NCI-H345 treated with DMSO at 0.1 percent for 48 hours (cell line): ENCODE measurements around the gene ATF7IP.

Source experiments
- DNase-seq: peaks from one replicate; lab custom pipeline; 2025; ENCODE audit not compliant: unreplicated experiment; lab: John Stamatoyannopoulos, UW

ATF7IP gene

DNA sequence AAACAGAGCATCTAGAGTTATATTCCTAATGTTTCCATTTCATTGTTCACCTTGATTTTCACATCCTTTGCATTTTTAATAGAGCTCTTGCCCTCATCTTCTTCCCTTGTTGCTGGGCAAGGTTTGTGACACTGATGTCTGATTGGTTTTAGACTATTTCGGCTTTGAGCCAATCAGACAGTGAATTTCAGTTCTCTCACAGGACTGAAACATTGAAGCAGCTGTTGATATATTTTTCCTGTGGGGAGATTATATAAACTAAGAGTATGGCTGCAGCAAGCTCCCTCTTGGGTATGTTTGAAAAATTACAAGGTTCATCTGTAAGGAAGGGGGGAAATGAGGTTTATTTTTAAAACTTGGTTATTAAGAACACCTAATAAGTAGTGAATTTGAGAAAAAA, 51.2 kb downstream of the ATF7IP start:
- no peak for DNase-seq

DNA sequence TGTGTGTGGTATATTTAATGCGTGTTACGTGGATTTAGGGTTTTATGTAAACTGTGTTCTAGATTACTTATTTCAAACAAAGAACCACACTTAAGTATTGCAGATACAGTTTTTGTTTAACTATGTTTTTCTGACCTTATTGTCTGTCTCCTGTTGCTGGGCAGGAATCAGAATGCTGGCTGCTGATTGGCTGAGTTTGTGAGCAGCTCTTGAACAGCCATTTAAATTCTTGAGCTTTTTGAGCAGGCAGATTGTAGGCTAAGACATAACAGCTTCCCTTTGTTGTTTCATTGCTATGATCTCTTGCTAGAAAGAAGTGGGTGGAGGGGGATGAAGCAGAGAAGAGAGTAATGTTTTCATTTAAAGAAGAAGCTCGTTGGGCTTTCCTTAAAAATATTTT, 52.2 kb downstream of the ATF7IP start:
- no peak for DNase-seq

DNA sequence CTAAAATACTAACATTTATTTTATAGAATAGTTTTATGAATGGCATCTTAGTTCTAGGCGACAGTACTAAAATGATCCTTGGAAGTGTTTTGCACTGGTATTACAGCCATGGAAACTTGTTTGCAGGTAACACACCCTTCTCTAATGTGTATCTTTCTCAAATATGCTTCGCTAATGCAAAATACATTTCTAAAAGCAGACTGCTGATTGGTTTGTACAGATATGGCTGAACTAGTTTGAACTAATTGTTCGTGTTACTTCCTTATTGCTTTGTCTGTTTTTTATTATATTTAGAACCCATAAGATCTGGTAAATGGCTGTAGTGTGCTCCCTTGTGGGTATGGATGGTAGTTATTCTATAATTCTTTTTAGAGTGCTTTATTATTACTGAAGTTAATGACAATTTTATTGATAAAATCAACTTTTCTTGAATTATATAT, 53.0 kb downstream of the ATF7IP start:
- no peak for DNase-seq

DNA sequence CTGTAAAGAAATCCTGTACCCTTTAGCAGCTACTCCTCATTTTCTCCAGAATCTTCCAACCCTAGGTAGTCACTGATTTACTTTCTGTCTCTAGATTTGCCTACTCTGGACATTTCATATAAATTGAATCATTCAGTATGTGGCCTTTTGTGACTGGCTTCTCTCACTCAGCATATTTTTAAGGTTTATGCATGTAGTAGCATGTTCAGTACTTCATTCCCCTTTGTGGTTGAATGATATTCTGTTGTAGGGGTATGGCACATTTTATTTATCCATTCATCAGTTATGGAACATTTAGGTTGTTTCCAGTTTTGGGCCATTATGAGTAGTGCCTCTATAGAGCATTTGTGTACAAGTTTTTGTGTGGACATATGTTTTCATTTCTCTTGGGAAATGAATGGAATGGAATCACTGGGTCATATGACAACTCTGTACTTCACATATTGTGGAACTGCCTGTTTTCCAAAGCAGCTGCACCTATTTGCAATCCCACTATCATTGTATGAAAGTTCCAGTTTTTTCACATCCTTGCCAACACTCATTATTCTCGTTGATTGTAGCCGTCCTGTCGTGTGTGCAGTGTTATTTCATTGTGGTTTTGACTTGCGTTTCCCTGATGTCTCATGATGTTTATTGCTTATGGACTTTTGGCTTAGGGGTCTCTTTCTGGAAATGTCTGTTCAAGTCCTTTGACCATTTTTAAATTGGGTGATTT, 57.2 kb downstream of the ATF7IP start:
- DNase-seq = no peak

DNA sequence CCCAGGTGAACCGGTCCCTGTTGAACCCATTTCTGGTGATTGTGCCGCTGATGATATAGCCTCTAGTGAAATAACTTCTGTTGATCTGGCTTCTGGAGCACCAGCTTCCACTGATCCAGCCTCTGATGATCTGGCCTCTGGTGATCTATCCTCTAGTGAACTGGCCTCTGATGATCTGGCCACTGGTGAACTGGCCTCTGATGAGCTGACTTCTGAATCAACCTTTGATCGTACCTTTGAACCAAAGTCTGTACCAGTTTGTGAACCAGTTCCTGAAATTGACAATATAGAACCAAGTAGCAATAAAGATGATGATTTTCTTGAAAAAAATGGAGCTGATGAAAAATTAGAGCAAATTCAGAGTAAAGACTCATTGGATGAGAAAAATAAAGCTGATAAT, 59.1 kb downstream of the ATF7IP start:
- DNase-seq = no peak

DNA sequence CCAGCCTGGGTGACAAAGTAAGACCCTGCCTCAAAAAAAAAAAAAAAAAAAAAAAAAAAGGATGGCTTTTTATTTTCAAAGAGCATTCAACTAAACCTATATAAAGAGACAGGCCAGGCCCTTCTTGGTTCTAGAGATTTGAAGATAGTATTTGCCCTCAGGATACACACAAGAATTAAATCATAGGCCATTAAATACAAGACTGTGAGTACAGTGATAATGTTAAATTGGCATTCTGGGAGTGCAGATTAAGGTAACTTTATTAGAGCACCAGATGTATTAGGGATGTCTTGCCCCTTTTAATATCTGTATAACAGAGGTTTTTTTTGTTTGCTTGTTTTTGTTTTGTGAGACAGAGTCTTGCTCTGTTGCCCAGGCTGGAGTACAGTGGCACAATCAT, 61.3 kb downstream of the ATF7IP start:
- DNase-seq = no peak

DNA sequence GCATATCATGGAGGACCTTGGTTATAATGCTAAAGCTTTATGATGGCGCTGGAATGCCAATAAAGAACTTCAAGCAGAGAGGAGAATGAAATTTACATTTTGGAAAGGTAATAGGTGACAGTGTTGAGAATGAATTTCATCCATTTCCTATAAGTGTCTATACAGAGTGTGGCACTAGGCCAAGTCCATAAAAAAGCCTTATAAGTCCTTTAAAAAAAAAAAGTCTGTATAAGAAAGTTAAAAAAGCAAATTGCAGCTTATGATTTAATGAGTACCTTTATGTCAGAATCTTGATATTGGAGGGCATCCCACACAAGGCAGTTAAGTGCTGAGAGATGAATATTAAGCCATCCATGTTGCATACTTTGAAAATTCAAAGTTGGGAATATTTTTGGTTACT, 62.4 kb downstream of the ATF7IP start:
- no peak for DNase-seq

DNA sequence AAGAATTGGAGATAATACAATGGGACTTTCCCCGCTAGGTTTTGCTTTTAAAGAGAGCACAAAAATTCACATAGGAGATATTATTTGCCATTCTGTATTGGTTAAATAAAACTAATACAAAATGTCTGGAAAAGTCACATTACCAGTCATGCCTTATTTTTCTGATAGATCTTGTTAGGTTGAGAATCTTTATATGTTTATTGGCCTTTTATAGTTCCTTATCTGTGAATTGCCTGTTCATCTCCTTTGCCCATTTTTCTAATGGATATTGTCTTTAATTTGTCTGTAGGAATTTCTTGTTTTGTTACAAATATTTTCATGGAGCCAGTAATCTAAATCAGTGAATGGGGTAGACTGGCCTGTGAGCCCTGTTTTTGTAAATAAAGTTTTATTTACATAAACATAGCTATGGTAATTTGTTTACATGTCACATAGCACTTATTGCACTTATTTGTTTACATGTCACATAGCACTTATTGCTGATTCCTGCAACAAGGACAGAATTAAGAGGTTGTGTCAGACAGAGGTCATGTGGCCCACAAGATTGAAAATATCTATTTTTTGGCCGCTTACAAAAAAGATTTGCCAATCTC, 65.0 kb downstream of the ATF7IP start:
- DNase-seq = no peak

DNA sequence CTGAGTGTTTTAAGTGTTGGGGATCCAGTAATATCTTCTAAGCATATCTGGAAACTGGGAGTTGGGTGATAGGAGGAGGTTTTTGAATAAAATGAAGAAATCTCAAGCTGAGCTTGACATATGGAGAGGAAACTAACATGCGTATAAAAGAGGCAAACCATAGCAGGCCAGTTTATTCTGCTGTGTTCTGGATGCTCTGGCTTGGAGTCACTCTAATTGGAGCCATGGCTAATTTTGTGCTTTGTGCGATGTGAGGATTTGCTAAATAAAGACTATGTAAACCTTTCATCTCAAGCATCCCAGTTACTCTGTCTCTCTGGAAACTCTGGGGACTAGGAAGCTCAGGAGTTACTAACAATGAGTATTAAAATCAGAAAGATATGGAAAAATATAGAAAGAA, 66.5 kb downstream of the ATF7IP start:
- no peak for DNase-seq

DNA sequence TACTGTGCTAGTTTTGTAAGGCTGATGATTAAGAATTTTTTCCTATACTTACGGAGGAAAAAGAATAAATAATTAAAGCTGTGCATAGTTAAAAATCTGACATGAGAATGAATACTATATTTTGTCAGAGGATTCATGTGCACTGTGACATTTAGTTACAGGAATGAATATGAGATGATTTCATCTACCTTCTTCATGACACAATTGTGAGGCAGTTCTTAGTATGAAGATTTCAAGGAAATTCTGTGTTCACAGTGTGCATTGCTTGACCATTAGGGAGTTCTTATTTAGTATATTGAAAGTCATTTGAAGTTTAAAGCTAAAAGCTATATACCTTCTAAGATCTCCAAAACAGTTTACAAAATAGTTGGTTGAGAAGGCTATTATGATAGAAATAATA, 70.1 kb downstream of the ATF7IP start:
- DNase-seq = no peak

DNA sequence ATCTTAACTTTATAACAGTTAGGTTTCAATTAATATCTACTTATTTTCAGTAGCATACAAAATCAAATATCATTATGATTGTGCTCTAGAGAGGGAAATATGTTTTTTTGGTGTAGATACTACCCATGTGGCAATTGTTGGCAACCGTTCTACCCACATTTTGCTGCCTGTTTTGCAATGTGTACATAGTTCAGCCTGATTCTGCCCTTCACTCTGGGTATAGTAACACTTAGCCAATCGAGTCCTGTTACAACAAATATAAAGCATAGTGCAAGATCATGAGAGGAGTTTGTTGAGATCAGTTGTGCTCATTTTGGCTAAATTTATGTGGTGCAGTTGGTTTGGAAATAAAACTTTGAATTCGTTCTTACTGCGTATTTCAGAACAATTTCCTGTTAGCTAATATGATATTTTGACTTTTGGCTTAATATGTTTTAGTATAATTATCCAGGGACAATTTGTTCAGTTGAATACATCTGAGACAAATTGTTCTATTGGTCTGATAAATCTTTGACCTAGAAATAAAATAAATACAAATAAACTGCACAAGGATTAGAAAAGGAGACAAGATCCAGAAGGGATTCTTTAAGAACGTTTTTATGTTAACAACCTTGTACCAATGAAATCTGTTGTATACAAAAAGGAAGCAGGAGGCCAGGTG, 76.9 kb downstream of the ATF7IP start:
- DNase-seq = no peak

DNA sequence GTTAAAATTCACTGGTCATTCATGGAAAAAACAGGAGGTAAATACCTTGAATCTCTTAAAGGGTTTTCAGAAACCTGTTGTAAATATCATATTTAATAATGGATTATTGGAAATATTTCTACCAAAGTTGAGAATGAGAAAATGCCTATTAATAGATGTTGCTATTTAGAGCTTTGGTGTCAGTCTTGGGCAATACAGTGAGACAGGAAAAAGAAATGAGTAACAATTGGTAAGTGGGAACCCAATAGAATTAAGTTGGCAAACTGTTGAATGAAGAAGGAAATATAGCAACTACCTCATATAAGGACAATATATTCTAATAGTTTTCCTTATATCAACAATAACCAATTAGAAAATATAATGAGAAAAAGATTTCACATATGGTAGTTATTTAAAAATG, 78.0 kb downstream of the ATF7IP start:
- DNase-seq = no peak

DNA sequence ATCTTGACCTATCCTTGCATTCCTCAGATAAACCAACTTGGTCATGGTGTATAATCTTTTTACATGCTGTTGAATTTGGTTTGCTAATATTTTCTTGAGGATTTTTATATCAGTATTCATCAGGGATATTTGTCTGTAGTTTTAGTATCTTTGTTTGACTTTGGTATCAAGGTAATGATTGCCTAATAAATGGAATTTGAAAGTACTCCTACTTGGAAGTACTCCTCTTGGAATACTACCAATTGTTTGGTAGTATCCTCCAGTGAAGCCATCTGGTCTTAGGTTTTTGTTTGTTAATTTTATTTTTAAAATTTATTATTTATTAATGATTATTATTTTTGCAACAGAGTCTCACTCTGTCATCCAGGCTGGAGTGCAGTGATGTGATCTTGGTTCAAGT, 85.0 kb downstream of the ATF7IP start:
- no peak for DNase-seq

DNA sequence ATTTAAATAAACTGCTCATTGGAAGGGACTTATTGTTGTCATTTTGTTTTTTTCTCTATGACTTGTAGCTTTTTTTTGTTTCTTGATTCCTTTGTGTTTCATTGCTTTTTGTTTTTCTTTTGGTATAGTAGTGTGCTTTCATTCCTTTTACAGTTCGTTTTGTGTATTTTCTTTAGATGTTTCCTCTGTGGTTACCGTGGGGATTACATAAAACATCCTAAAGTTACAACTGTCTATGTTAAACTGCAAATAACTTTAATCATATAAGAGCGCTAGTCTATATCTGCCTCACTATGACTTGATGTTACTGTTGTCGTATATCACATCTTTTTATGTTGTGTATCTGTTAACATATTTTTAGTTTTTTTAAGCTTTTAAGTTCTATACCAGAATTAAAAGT, 86.9 kb downstream of the ATF7IP start:
- no peak for DNase-seq

DNA sequence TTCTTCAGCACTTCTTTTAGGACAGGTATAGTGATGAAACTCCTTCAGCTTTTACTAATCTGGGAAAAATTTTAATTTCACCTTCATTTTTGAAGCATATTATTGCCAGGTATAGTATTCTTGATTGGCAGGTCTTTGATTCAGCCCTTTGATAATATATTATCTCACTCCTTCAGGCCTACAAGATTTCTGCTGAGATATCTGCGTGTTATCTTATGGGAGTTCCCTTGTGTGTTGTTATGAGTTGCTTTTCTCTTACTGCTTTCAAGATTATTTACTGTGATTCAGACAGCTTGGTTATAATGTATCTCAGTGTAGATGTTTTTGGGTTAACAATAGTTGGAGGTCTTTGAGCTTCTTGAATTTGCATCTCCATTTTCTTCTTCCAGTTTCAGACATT, 87.4 kb downstream of the ATF7IP start:
- DNase-seq = no peak

DNA sequence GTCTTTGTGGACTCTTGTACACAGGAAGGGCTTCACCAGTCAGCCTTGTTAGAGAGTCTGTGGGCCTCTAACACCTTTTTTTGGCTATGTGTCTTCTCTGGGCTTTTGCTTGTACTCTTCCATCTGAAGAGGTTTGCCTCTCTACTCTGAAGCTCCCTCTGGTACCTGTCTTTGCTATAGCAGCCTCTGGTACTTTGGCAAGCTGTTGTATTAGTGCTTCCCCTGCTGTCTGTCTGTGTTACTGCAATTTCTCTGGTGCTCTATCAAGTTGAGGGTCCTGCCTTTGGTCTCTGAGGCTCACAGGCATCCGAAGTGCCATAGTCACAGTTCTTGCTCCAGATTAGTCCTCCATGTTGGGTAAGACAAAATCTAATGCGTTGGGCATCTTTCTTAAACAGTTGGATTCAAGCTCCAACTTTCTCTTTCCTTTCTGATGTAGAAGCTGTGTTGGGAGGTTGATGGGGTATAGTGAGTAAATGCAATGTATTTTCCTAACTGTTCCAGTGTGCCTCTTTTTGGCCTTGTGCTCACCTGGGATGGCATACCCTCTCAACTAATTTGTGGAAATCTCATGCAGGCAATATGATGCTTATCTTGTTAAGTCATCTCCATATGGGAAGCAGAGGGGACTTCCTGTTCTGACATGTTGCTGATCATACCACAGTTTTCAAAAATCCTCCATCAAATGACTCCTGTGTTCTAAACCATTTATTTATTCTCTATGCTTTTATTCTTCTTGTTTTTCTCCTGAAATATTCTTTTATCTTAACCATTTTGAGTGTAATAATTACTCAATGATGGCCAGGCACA, 88.8 kb downstream of the ATF7IP start:
- DNase-seq = peak; percentile 30

DNA sequence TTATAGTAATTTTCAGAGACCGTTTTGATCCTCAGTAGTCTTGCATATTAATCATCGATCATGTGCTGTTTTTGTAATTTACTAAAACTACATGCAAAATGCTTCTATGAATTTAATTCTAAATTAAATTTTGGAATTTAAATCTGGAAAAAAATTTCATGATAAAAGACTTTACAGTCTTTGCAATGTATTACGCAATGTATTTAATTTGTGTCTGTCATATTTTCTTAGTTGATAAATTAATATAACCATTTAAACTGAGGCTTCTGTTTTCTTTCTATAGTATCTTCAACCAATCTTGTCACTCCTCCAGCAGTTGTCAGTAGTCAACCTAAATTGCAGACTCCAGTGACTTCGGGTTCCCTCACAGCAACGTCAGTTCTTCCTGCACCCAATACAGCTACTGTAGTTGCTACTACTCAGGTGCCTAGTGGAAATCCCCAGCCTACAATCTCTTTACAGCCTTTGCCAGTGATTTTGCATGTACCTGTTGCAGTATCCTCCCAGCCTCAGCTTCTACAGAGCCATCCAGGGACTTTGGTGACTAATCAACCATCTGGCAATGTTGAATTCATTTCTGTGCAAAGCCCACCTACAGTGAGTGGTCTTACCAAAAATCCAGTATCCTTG, 94.8 kb downstream of the ATF7IP start:
- no peak for DNase-seq

DNA sequence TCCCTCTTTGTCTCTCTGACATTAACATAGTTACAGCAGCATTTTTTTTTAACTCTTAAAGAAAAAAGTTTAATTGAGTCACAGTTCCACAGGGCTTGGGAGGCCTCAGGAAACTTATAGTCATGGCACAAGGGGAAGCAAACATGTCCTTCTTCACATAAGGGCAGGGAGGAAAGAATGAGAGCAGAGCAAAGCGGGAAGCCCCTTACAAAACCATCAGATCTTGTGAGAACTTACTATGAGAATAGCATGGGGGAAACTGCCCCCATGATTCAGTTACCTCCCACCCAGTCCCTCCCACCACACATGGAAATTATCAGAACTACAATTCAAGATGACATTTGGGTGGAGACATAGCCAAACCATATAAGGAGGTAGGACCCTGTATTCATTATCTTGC, 106.0 kb downstream of the ATF7IP start:
- DNase-seq = no peak

DNA sequence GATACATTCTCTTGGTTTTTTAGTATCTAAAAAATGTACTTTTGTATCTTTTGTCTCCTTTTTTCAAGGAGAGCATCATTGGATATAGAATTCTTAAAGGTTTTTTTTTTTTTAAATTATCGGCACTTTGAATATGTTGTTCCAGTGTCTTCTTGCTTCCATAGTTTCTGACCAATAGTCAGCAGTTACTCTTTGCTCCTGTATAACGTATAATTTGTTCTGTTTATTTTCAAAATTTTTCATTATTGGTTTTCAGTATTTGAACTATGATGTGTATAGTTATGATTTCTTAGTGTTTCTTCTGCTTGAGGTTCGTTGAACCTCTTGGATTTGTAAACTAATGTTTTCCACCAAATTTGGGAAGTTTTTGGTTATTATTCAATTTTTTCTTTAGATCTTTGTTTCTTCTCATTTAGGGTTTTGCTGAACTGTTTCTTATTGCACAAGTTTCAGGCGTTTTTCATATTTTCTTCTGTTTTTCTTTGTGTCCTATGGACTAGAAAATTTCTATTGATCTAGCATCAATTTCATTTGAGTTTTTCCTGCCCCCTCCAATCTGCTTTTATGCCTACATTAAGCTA, 108.3 kb downstream of the ATF7IP start:
- DNase-seq = no peak

DNA sequence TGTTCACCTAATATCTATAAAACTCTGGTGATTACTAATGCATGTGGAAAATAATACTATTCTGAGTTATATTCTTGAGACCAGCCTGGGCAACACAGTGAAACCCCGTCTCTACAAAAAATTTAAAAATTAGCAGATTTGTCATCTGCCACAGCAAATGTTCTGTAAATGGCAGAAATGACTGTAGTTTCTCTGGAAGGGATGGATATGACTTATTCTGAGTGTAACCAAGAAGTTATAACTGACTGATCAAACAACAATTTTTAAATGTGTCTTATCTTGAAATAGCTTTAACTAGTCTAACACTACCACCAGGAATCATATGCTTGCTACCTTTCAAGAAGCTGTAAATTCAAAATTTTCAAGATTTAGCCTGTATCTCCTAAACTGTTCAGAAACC, 113.5 kb downstream of the ATF7IP start:
- no peak for DNase-seq

DNA sequence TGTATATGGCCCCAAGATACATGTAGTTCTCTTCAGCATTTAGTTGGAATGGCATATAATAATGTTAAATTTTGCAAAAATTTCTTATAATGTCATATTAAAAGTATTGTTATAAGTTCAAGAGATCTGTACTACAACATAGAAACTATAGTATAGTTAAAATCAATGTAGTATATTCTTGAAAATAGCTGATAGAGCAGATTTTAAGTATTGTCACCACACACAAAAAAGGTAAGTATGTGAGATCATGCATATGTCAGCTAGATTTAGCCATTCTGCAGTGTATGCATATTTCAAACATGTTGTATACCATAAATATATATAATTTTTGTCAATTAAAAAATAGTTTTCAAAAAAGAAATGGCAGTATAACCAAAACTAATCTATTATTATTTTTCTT, 115.7 kb downstream of the ATF7IP start:
- no peak for DNase-seq
